Measurements from ENCODE around the gene CCDC69. TPM values are rescaled to one million over a fixed set of nuclear protein-coding genes. Genes with fewer than 3 reads are reported as not detected.
A peak's percentile ranks its signal among the peaks of the same experiment; 100 is the strongest.

The CCDC69 gene
- total RNA-seq, result 100 to 1,000 TPM in 1 of 3 donors, 10 to 100 TPM in 2; 47.4 to 201 (median 97.0) TPM

- Histone ChIP-seq H3K27me3 (no peaks in the 10 kb centered on the region), H3K4me3 (peak within 1 kb of the TSS; percentile 64 to 91 (median 83)), H3K4me1 (peaks cover 0 to 5% of the 10 kb centered on the region in 2 donors), H3K36me3 (no peaks in the 10 kb centered on the region), H3K9me3 (no peaks in the 10 kb centered on the region), H3K27ac (peak within 1 kb of the TSS; percentile 62 to 74)
- DNase-seq (ENCODE audit: low spot score in 2 of 2), result peak; percentile 49 to 66
- TF ChIP-seq POLR2AphosphoS5 (IDR thresholded peaks at IDR 0.05) (peak in 1 of 3 donors; percentile 22), POLR2A (IDR thresholded peaks at IDR 0.05) (peak; percentile 69), CTCF (IDR thresholded peaks at IDR 0.05) (peak in 1 of 3 donors; percentile 14)
- intact Hi-C loops (cut with DNase I; ENCODE audit: low total_unique reads), result no loop called here
Observed at GRCh38 chr5:151223447-151224264, at the start of gene CCDC69. Gene CCDC69, minus strand, starts transcription at chr5:151224092. Its CDS starts 122 bp downstream, at chr5:151223970.

GRCh38 chr5:151271336-151271735 is 47.4 kb upstream of the CCDC69 start:
- H3K36me3 ChIP-seq, result no peaks in the 10 kb centered on the region
- no peaks in the 10 kb centered on the region for H3K4me1 ChIP-seq
- H3K27me3 ChIP-seq, result no peaks in the 10 kb centered on the region
- no peak for TF ChIP-seq POLR2A (IDR thresholded peaks at IDR 0.05)
- no peak for TF ChIP-seq POLR2AphosphoS5 (IDR thresholded peaks at IDR 0.05)
- no peak for TF ChIP-seq CTCF (IDR thresholded peaks at IDR 0.05)
- intact Hi-C loops (cut with DNase I; ENCODE audit: low total_unique reads), result no loop called here
- no peak overlapping the region for H3K27ac ChIP-seq
- H3K4me3 ChIP-seq, result no peak overlapping the region
- DNase-seq (ENCODE audit: low spot score in 2 of 2), result no peak
- H3K9me3 ChIP-seq, result no peaks in the 10 kb centered on the region

- DNase-seq (ENCODE audit: low spot score in 2 of 2), result no peak
- Histone ChIP-seq H3K27me3 (no peaks in the 10 kb centered on the region), H3K4me3 (no peak overlapping the region), H3K9me3 (no peaks in the 10 kb centered on the region), H3K27ac (peak overlapping the region in 1 of 2 donors; percentile 8), H3K36me3 (no peaks in the 10 kb centered on the region), H3K4me1 (no peaks in the 10 kb centered on the region)
- intact Hi-C loops (cut with DNase I; ENCODE audit: low total_unique reads), result no loop called here
- TF ChIP-seq POLR2AphosphoS5 (IDR thresholded peaks at IDR 0.05) (no peak), CTCF (IDR thresholded peaks at IDR 0.05) (no peak), POLR2A (IDR thresholded peaks at IDR 0.05) (no peak)
Observed at GRCh38 chr5:151270599-151270998, 46.7 kb upstream of the CCDC69 start.

- Histone ChIP-seq H3K4me3 (no peak overlapping the region), H3K9me3 (no peaks in the 10 kb centered on the region), H3K27me3 (no peaks in the 10 kb centered on the region), H3K27ac (peak overlapping the region in 1 of 2 donors; percentile 15), H3K4me1 (no peaks in the 10 kb centered on the region), H3K36me3 (no peaks in the 10 kb centered on the region)
- intact Hi-C loops (cut with DNase I; ENCODE audit: low total_unique reads), result no loop called here
- no peak for DNase-seq (ENCODE audit: low spot score in 2 of 2)
- TF ChIP-seq CTCF (IDR thresholded peaks at IDR 0.05), result no peak
- no peak for TF ChIP-seq POLR2A (IDR thresholded peaks at IDR 0.05)
- TF ChIP-seq POLR2AphosphoS5 (IDR thresholded peaks at IDR 0.05), result no peak
Observed at GRCh38 chr5:151267491-151268260, 43.8 kb upstream of the CCDC69 start.

- Histone ChIP-seq H3K27me3 (no peaks in the 10 kb centered on the region), H3K9me3 (no peaks in the 10 kb centered on the region), H3K4me1 (no peaks in the 10 kb centered on the region), H3K36me3 (peaks cover 4% of the 10 kb centered on the region), H3K4me3 (no peak overlapping the region), H3K27ac (peak overlapping the region; percentile 54 to 67)
- TF ChIP-seq CTCF (IDR thresholded peaks at IDR 0.05) (no peak), POLR2AphosphoS5 (IDR thresholded peaks at IDR 0.05) (no peak), POLR2A (IDR thresholded peaks at IDR 0.05) (no peak)
- no peak for DNase-seq (ENCODE audit: low spot score in 2 of 2)
- intact Hi-C loops (cut with DNase I; ENCODE audit: low total_unique reads), result no loop called here
Observed at GRCh38 chr5:151264113-151264512, 40.2 kb upstream of the CCDC69 start.
